ENCODE data around the gene DGKZ. TPM values are rescaled to one million over a fixed set of nuclear protein-coding genes. Genes with fewer than 3 reads are reported as not detected.

Gene DGKZ
- total and polyA plus RNA-seq, 2 of the 13 experiments (the other 11 are each of a cell fraction or from before 2014, with no cell fraction given), result 15.8 to 20.7 TPM

DNA sequence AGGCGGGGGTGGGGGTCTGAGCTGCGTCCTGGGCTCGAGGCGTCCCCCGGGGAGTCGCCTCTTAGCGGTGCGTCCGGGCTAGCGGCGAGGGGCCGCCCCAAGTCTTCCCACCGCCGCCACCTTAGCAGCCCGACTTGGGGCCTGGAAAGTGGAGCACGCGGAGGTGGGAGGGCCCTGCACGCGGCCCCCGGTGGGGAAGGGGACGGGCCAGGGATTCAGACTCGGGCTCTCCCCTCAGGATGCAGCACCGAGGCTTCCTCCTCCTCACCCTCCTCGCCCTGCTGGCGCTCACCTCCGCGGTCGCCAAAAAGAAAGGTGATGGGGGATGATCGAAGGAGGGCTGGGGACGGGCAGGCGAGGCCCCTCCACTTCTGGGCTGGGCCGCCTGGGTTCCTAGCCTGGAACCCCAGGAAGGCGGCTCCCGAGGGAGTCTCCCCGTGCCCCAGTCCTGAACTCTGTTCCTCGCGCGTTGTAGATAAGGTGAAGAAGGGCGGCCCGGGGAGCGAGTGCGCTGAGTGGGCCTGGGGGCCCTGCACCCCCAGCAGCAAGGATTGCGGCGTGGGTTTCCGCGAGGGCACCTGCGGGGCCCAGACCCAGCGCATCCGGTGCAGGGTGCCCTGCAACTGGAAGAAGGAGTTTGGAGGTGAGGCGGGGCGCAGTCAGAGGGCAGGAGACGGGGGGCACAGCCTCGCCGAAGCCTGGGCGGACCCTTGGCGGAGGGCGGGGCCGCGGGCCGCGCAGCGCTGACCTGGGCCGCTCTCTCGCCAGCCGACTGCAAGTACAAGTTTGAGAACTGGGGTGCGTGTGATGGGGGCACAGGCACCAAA, 34.8 kb downstream of the DGKZ start (continued):
- TF ChIP-seq, protein P1, sequence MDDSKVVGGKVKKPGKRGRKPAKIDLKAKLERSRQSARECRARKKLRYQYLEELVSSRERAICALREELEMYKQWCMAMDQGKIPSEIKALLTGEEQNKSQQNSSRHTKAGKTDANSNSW (CRISPR knock-in tag; IDR thresholded peaks at IDR 0.05; ENCODE audit: borderline replicate concordance), result no peak; the same call in 1 of the 2 replicates

DNA sequence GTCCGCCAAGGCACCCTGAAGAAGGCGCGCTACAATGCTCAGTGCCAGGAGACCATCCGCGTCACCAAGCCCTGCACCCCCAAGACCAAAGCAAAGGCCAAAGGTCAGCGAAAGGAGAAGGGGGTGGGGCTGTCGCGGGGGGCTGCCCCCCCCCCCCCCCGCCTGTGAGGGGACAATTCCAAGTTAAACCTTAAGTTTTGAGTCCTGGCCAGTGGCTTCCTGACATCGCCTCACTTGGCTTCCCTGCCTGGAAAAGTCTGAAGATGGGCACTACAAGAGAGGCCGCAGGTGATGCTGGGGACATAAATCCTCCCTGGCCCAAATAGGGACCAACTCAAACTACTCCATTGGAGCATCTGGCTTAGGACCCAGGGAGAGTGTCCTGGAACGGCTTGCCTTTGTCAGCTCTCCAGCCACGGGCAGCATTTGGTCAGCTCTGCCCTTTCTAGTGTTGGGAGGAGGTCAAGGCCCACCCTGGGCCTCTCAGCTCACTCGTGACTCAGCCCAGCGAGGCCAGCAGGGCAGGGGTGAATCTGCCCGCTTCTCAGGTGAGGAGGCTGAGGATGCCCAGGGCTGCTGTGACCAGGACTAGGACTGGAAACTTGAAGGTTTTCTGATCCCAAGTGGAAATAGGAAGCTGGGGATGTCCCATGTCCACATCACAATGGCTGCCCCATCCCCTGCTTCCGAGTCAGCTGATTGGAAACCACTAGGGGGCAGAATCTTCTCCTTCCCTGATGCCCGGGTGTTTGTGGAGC, 35.6 kb downstream of the DGKZ start:
- peak overlapping the region; percentile 77 to 92 (median 85) for H3K4me3 ChIP-seq (replicated peaks in 1 of 3; ENCODE audit: insufficient read depth in 1 of 3, low read depth in 2 of 3, low read length in 3 of 3)
- H3K36me3 ChIP-seq (replicated peaks in 1 of 2; ENCODE audit: control insufficient read depth in 1 of 2, insufficient read depth in 2 of 2, low read length in 2 of 2), result 0 out of 5 replicates have a peak, but pooled peaks cover 0 to 1% of the 10 kb centered on the region in 2 experiments
- H4K20me1 ChIP-seq (ENCODE audit: insufficient read depth, low read length), result peaks cover 8% of the 10 kb centered on the region
- ChIA-PET CTCF (ENCODE audit: low intra/inter-chr PET ratio, low total read pairs) (no interaction called here), POLR2A (interaction anchor here (0.7 to 1.2 kb wide), 3 partner anchors 9 to 171 kb away, joined by 3 to 9 read pairs (median 4); partner anchors contain the start of gene CHRM4)
- 42% methylated on average over 13 of the region's 18 CpGs for WGBS (ENCODE audit: low lambda C conversion rate)
- FAIRE-seq (peak; percentile 44), DNase-seq (ENCODE audit: low spot score) (peak; percentile 57), ATAC-seq (no peak)
- H3K9me3 ChIP-seq (ENCODE audit: low read length), result no peaks in the 10 kb centered on the region
- H3K27ac ChIP-seq (ENCODE audit: extremely low read length, insufficient read depth, low read length), result no peak overlapping the region
- in situ Hi-C loops (cut with HindIII; ENCODE audit: extremely low pct_ligation_motif_present, low pct_unique_long_range_greater_than_20kb), result no loop called here
- H3K4me1 ChIP-seq (ENCODE audit: insufficient read depth, low read length), result peaks cover 49% of the 10 kb centered on the region
- intact Hi-C loops (cut with micrococcal nuclease; ENCODE audit: unreplicated experiment), result no loop called here
- peaks cover 4% of the 10 kb centered on the region for H3K79me2 ChIP-seq (ENCODE audit: insufficient read depth, low read length)
- H2AFZ ChIP-seq (ENCODE audit: low read length), result no peak overlapping the region
- H3K4me2 ChIP-seq (ENCODE audit: low read depth, low read length), result peak overlapping the region; percentile 86
- H3K9ac ChIP-seq (ENCODE audit: insufficient read depth, low read depth, low read length), result peak overlapping the region; percentile 66
- peaks cover 0 to 6% of the 10 kb centered on the region in 2 experiments; a peak in 2 of 5 replicates for H3K27me3 ChIP-seq (ENCODE audit: control insufficient read depth in 1 of 2, insufficient read depth in 2 of 2, low read length in 2 of 2)
- no TSS peak for BruUV-seq (replicated peaks)
- TF ChIP-seq NR2C2 (CRISPR knock-in tag; IDR thresholded peaks at IDR 0.05; ENCODE audit: borderline replicate concordance) (peak; percentile 52; the same call in 1 of the 2 replicates), YEATS2 (CRISPR knock-in tag; IDR thresholded peaks at IDR 0.05; ENCODE audit: borderline replicate concordance) (0 out of 2 replicates have a peak, but pooled peaks have one; percentile 23), FOXA3 (CRISPR knock-in tag; IDR thresholded peaks at IDR 0.05) (0 out of 2 replicates have a peak, but pooled peaks have one; percentile 16), ELF1 (CRISPR knock-in tag; IDR thresholded peaks at IDR 0.05) (peak; percentile 24; the same call in 1 of the 2 replicates), TFAP4 (IDR thresholded peaks at IDR 0.05; ENCODE audit: borderline replicate concordance, low read depth) (peak; percentile 94), ELF3 (CRISPR knock-in tag; IDR thresholded peaks at IDR 0.05) (0 out of 2 replicates have a peak, but pooled peaks have one; percentile 27), ZBTB33 (CRISPR knock-in tag; IDR thresholded peaks at IDR 0.05) (peak; percentile 50), ATAD3A (CRISPR knock-in tag; IDR thresholded peaks at IDR 0.05) (no peak), YY1 (IDR thresholded peaks at IDR 0.05; ENCODE audit: insufficient read depth, insufficient replicate concordance, low read depth, low read length) (peak; percentile 75)
- TF ChIP-seq, protein P2, sequence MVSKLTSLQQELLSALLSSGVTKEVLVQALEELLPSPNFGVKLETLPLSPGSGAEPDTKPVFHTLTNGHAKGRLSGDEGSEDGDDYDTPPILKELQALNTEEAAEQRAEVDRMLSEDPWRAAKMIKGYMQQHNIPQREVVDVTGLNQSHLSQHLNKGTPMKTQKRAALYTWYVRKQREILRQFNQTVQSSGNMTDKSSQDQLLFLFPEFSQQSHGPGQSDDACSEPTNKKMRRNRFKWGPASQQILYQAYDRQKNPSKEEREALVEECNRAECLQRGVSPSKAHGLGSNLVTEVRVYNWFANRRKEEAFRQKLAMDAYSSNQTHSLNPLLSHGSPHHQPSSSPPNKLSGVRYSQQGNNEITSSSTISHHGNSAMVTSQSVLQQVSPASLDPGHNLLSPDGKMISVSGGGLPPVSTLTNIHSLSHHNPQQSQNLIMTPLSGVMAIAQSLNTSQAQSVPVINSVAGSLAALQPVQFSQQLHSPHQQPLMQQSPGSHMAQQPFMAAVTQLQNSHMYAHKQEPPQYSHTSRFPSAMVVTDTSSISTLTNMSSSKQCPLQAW (CRISPR knock-in tag; IDR thresholded peaks at IDR 0.05), result 0 out of 2 replicates have a peak, but pooled peaks have one; percentile 23

Data from HepG2 (cell line).